Esophagus muscularis mucosa (tissue), 4 donors: ENCODE data around the gene SERTAD2. TPM values are rescaled to one million over a fixed set of nuclear protein-coding genes. Genes with fewer than 3 reads are reported as not detected.

Source experiments
- DNase-seq: peaks from one replicate; pipeline ENCODE4 v3.0.0-alpha.2; 2017; ENCODE audit errors: extremely low spot score
- H3K27ac ChIP-seq, 4 donors: fragments of 200-600 bp; sonication (generic); replicated peaks in 1 of 4; 1 replicate in 3 of 4; 2 replicates in 1 of 4; pipeline ENCODE4 v1.5.1; 2016 to 2019; ENCODE audit warnings: mild to moderate bottlenecking in 1 of 4
- H3K27me3 ChIP-seq, 4 donors: fragments of 200-600 bp; sonication (generic); one replicate each; pipeline versions ENCODE4 v1.5.1 to v1.6.0; 2016 to 2019
- H3K36me3 ChIP-seq, 4 donors: fragments of 200-600 bp; sonication (generic); one replicate each; pipeline ENCODE4 v1.5.1; 2016 to 2019
- H3K4me1 ChIP-seq, 4 donors: fragments of 200-600 bp; sonication (generic); one replicate each; pipeline ENCODE4 v1.5.1; 2016 to 2019
- H3K4me3 ChIP-seq, 4 donors: fragments of 200-600 bp; sonication (generic); 1 replicate in 2 of 4; 2 replicates in 2 of 4; pipeline ENCODE4 v1.5.1; 2016 to 2019; ENCODE audit warnings: mild to moderate bottlenecking in 4 of 4, moderate library complexity in 1 of 4
- H3K9me3 ChIP-seq, 4 donors: fragments of 200-600 bp; sonication (generic); 1 replicate in 3 of 4; 2 replicates in 1 of 4; pipeline ENCODE4 v1.5.1; 2016 to 2019
- CTCF ChIP-seq, 3 experiments: fragments of 200-600 bp in 2 of 3; fragments of 450-650 bp in 1 of 3; sonication (generic) in 2 of 3; IDR thresholded peaks; one replicate each; pipeline ENCODE4 v1.5.1; 2017 to 2019; ENCODE audit warnings: antibody characterized with exemption in 3 of 3, mild to moderate bottlenecking in 2 of 3, moderate library complexity in 1 of 3
- EP300 ChIP-seq: sonication (generic); formaldehyde crosslinking; IDR thresholded peaks from one replicate; pipeline ENCODE4 v1.6.1; 2017; ENCODE audit warnings: antibody characterized with exemption
- POLR2A ChIP-seq: fragments of 450-650 bp; IDR thresholded peaks from one replicate; pipeline ENCODE4 v1.6.1; 2017; ENCODE audit warnings: antibody characterized with exemption, moderate library complexity, mild to moderate bottlenecking, low read depth
- POLR2AphosphoS5 ChIP-seq, 2 donors: sonication (generic); formaldehyde crosslinking; IDR thresholded peaks; one replicate each; pipeline ENCODE4 v1.6.1; 2017; ENCODE audit warnings: antibody characterized with exemption in 2 of 2
- whole genome bisulfite sequencing: methylation state at CpG from one replicate; pipeline ENCODE4 v1.1.5; 2018; 5-methylcytosine and 5-hydroxymethylcytosine counted together
- intact Hi-C: fragments of 100-400 bp; cut with DNase I; formaldehyde crosslinking; loops from one replicate; pipeline ENCODE4 v1.15.1; 2023
- total RNA-seq, 4 donors: library from RNA; depleted of rRNA; stranded (reverse); fragments of >200 nt; gene quantifications; one replicate each; pipeline versions ENCODE4 v1.1.0 to v1.2.1, GENCODE V29; 2016

SERTAD2 gene
- total RNA-seq, 4 donors from 2014 or later = 12.1 to 18.1 (median 14.3) TPM

- no peak for DNase-seq
- Histone ChIP-seq H3K27ac (no peak overlapping the region), H3K4me1 (peaks cover under 1 to 19% (median 7%) of the 10 kb centered on the region in 4 donors), H3K27me3 (no peaks in the 10 kb centered on the region), H3K9me3 (no peaks in the 10 kb centered on the region), H3K4me3 (no peak overlapping the region), H3K36me3 (peaks cover 0 to 20% (median 10%) of the 10 kb centered on the region in 4 donors)
- no peak for TF ChIP-seq EP300
- TF ChIP-seq POLR2AphosphoS5 (IDR thresholded peaks at IDR 0.05) = no peak
- TF ChIP-seq POLR2A = no peak
- TF ChIP-seq CTCF (IDR thresholded peaks at IDR 0.05) = no peak
- intact Hi-C loops = no loop called here
- 96% methylated on average over 10 of the region's 14 CpGs for whole genome bisulfite sequencing
Observed at GRCh38 chr2:64627860-64628841, 25.6 kb downstream of the SERTAD2 start.

- Histone ChIP-seq H3K27me3 (no peaks in the 10 kb centered on the region), H3K4me1 (peaks cover 0 to 10% (median 0%) of the 10 kb centered on the region in 4 donors), H3K9me3 (no peaks in the 10 kb centered on the region), H3K27ac (no peak overlapping the region), H3K36me3 (peaks cover 0 to 14% (median 9%) of the 10 kb centered on the region in 4 donors), H3K4me3 (no peak overlapping the region)
- WGBS = 84% methylated on average over 25 of the region's 27 CpGs
- TF ChIP-seq EP300 = no peak
- TF ChIP-seq POLR2A = no peak
- TF ChIP-seq CTCF (IDR thresholded peaks at IDR 0.05) = no peak
- TF ChIP-seq POLR2AphosphoS5 (IDR thresholded peaks at IDR 0.05) = no peak
- intact Hi-C loops = no loop called here
- no peak for DNase-seq
Observed at GRCh38 chr2:64626963-64627760, 26.6 kb downstream of the SERTAD2 start.

GRCh38 chr2:64626146-64626809 lies 27.4 kb downstream of the SERTAD2 start:
- peaks cover 0 to 10% (median 0%) of the 10 kb centered on the region in 4 donors for H3K4me1 ChIP-seq
- WGBS = 88% methylated on average over 10 of the region's 10 CpGs

More at GRCh38 chr2:64626146-64626809, 27.4 kb downstream of the SERTAD2 start:
- Histone ChIP-seq H3K27me3 (no peaks in the 10 kb centered on the region), H3K9me3 (no peaks in the 10 kb centered on the region), H3K36me3 (peaks cover 0 to 13% (median 8%) of the 10 kb centered on the region in 4 donors), H3K4me3 (no peak overlapping the region), H3K27ac (no peak overlapping the region)
- DNase-seq = no peak
- intact Hi-C loops = no loop called here
- TF ChIP-seq POLR2A (no peak), POLR2AphosphoS5 (IDR thresholded peaks at IDR 0.05) (no peak), EP300 (no peak), CTCF (IDR thresholded peaks at IDR 0.05) (no peak)
